DOHH2 (cell line): ENCODE data around the gene TSC22D3.

Source experiments
- CTCF ChIP-seq: fragments of 200-600 bp; sonication (generic); IDR thresholded peaks from one replicate; pipeline ENCODE4 v1.5.1; 2014; ENCODE audit warnings: antibody characterized with exemption, mild to moderate bottlenecking, low read depth, low read length; ENCODE audit not compliant: poor library complexity, severe bottlenecking
- EZH2phosphoT487 ChIP-seq: fragments of 200-600 bp; sonication (generic); IDR thresholded peaks from 2 replicates; pipeline ENCODE4 v1.6.1; 2017; ENCODE audit warnings: borderline replicate concordance, mild to moderate bottlenecking, antibody characterized with exemption, low read length, moderate library complexity, mixed read lengths

DNA sequence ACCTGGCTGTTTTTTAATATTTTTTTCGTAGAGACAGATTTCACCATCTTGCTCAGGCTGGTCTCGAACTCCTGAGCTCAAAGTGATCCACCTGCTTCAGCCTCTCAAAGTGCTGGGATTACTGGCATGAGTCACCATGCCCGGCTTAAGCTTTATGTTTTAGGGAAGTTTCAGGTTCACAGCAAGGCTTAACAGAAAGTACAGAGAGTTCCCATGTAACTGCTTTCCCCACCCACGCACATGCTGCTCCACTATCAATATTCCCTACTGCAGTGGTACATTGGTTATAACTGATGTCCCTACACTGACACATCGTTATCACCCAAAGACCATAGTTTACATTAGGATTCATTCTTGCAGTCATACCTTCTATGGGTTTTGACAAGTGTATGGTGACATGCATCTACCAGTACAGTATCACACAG lies 84.6 kb downstream of the TSC22D3 start:
- no peak for TF ChIP-seq CTCF
- no peak for TF ChIP-seq EZH2phosphoT487
